ENCODE results near the gene PNCK. TPM values are rescaled to one million over a fixed set of nuclear protein-coding genes. Genes with fewer than 3 reads are reported as not detected.

Gene PNCK
- total and polyA plus RNA-seq, 10 of the 15 experiments (the other 5 are each of a cell fraction or from before 2014, with no cell fraction given), result 0.21 to 0.67 (median 0.54) TPM; not detected in 7

DNA sequence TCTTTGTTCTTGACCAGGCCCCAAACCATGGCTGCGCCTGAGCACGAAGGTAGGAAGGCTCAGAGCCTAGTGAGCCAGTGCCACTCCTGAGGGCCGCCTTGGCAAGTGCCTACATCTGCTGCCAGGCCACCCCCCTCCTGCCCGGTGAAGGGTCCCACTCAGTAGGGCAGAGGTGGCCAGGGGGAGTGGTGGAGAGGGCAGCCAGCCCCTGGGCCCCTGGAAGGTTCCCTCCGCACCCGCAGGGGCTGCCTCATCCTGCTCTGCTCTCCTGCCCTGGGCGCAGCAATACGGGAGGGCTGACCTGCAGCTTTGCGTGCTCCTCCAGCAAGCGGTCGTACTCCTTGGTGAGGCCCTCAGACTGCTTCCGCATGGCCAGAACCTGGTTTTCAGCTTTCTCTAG, 28.1 kb upstream of the PNCK start:
- no peak overlapping the region for H3K27ac ChIP-seq (ENCODE audit: control insufficient read depth, insufficient read depth)
- H4K20me1 ChIP-seq (ENCODE audit: control insufficient read depth, insufficient read depth), result no peaks in the 10 kb centered on the region
- H3K36me3 ChIP-seq (ENCODE audit: control insufficient read depth in 2 of 2, insufficient read depth in 2 of 2, low read length in 1 of 2), result peaks cover 0 to 2% of the 10 kb centered on the region in 2 experiments; a peak in 2 of 4 replicates
- FAIRE-seq (no peak), ATAC-seq (no peak), DNase-seq (ENCODE audit: low read depth, low spot score) (no peak)
- H3K79me2 ChIP-seq (ENCODE audit: control insufficient read depth, insufficient read depth, low read length), result no peaks in the 10 kb centered on the region
- no peak overlapping the region for H3K4me3 ChIP-seq
- no TSS peak for BruUV-seq (replicated peaks)
- intact Hi-C loops (cut with micrococcal nuclease; ENCODE audit: unreplicated experiment) (no loop called here), in situ Hi-C loops (cut with MboI) (no loop called here)
- no peak overlapping the region for H3K4me2 ChIP-seq (ENCODE audit: control insufficient read depth, insufficient read depth)
- H3K27me3 ChIP-seq (replicated peaks in 1 of 2; ENCODE audit: control insufficient read depth in 2 of 2, insufficient read depth in 2 of 2, low read length in 1 of 2), result no peaks in the 10 kb centered on the region
- H3K9me3 ChIP-seq (replicated peaks; ENCODE audit: control insufficient read depth, insufficient read depth, low read length), result no peaks in the 10 kb centered on the region
- TF ChIP-seq GABPA (IDR thresholded peaks at IDR 0.05; ENCODE audit: low read depth) (no peak), NFYA (IDR thresholded peaks at IDR 0.05; ENCODE audit: borderline replicate concordance, low read depth, low read length) (no peak), IKZF1 (conservative IDR thresholded peaks at IDR 0.05) (no peak), DPF2 (IDR thresholded peaks at IDR 0.05) (no peak), CREB1 (IDR thresholded peaks at IDR 0.05; ENCODE audit: low read depth) (no peak), ZNF274 (IDR thresholded peaks at IDR 0.05; ENCODE audit: insufficient read depth, insufficient read length) (no peak), NBN (IDR thresholded peaks at IDR 0.05) (no peak)
- TF ChIP-seq, protein P1, sequence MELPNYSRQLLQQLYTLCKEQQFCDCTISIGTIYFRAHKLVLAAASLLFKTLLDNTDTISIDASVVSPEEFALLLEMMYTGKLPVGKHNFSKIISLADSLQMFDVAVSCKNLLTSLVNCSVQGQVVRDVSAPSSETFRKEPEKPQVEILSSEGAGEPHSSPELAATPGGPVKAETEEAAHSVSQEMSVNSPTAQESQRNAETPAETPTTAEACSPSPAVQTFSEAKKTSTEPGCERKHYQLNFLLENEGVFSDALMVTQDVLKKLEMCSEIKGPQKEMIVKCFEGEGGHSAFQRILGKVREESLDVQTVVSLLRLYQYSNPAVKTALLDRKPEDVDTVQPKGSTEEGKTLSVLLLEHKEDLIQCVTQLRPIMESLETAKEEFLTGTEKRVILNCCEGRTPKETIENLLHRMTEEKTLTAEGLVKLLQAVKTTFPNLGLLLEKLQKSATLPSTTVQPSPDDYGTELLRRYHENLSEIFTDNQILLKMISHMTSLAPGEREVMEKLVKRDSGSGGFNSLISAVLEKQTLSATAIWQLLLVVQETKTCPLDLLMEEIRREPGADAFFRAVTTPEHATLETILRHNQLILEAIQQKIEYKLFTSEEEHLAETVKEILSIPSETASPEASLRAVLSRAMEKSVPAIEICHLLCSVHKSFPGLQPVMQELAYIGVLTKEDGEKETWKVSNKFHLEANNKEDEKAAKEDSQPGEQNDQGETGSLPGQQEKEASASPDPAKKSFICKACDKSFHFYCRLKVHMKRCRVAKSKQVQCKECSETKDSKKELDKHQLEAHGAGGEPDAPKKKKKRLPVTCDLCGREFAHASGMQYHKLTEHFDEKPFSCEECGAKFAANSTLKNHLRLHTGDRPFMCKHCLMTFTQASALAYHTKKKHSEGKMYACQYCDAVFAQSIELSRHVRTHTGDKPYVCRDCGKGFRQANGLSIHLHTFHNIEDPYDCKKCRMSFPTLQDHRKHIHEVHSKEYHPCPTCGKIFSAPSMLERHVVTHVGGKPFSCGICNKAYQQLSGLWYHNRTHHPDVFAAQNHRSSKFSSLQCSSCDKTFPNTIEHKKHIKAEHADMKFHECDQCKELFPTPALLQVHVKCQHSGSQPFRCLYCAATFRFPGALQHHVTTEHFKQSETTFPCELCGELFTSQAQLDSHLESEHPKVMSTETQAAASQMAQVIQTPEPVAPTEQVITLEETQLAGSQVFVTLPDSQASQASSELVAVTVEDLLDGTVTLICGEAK (IDR thresholded peaks at IDR 0.05; ENCODE audit: borderline replicate concordance), result no peak
- TF ChIP-seq, protein P2, sequence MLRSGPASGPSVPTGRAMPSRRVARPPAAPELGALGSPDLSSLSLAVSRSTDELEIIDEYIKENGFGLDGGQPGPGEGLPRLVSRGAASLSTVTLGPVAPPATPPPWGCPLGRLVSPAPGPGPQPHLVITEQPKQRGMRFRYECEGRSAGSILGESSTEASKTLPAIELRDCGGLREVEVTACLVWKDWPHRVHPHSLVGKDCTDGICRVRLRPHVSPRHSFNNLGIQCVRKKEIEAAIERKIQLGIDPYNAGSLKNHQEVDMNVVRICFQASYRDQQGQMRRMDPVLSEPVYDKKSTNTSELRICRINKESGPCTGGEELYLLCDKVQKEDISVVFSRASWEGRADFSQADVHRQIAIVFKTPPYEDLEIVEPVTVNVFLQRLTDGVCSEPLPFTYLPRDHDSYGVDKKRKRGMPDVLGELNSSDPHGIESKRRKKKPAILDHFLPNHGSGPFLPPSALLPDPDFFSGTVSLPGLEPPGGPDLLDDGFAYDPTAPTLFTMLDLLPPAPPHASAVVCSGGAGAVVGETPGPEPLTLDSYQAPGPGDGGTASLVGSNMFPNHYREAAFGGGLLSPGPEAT (IDR thresholded peaks at IDR 0.05; ENCODE audit: low read depth), result no peak
- H3K9ac ChIP-seq (ENCODE audit: control insufficient read depth, insufficient read depth, low read length), result no peak overlapping the region
- ChIA-PET CTCF (no interaction called here), POLR2A (no interaction called here), SMC1A (ENCODE audit: uncharacterized antibody, unreplicated experiment) (no interaction called here), RAD21 (ENCODE audit: unreplicated experiment) (no interaction called here)
- WGBS (ENCODE audit: insufficient coverage, insufficient replicate concordance, low lambda C conversion rate, missing lambda C conversion rate), result 78% methylated on average over 10 of the region's 12 CpGs
- H2AFZ ChIP-seq (ENCODE audit: control insufficient read depth, low read depth, low read length), result no peak overlapping the region
- no peaks in the 10 kb centered on the region for H3K4me1 ChIP-seq (ENCODE audit: control insufficient read depth, insufficient read depth, low read length)
